Adipose tissue (tissue), 3 donors: ENCODE results near the gene WNK3. TPM values are rescaled to one million over a fixed set of nuclear protein-coding genes. Genes with fewer than 3 reads are reported as not detected.
A peak's percentile ranks its signal among the peaks of the same experiment; 100 is the strongest.

Source experiments
- H3K27ac ChIP-seq: one replicate; pipeline ENCODE4 v1.5.1; 2013; ENCODE audit warnings: low read depth, low read length
- WGBS, 3 donors: extraction: QIAGEN DNeasy Blood & Tissue Kit; methylation state at CpG; one replicate each; pipeline ENCODE4 v1.1.7; 2013; 5-methylcytosine and 5-hydroxymethylcytosine counted together
- polyA plus RNA-seq, 3 donors: library from polyadenylated mRNA; stranded (reverse); fragments of 200-250 nt; gene quantifications; one replicate each; pipeline ENCODE4 v1.2.3, GENCODE V29; 2013
- donor health status: healthy with polysubstance abuse.
- donor health status: Bipolar disorder and iron deficiency.
- donor health status: healthy.

Gene WNK3
- polyA plus RNA-seq, 3 donors = 0.15 to 0.45 (median 0.24) TPM

GRCh38 chrX:54280466-54280865 is 77.4 kb downstream of the WNK3 start:
- H3K27ac ChIP-seq = no peak overlapping the region

DNA sequence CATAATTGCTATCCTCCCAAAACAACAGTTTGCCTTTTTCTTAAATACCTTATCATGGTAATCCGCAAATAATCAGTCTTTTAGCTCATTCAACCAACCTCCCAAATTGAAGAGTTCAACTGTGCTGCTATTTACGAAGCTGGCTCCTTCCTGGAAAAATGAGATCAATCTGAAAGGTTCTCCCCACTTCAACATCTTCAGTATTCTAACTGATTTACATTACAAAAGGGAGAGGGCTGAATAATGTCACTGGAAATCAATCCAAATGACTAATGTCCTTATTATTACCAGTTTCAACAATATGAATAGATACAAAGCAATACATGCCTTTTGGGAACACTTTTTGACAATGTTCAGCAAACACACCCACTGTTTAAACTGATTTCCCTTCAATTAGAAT is 86.2 kb downstream of the WNK3 start:
- WGBS, 3 donors = 78 to 90% (median 89%) methylated on average over 2 of the region's 2 CpGs

More at GRCh38 chrX:54280466-54280865, 77.4 kb downstream of the WNK3 start:
- WGBS, 3 donors = 75 to 97% (median 85%) methylated on average over 1 of the region's 1 CpG

DNA sequence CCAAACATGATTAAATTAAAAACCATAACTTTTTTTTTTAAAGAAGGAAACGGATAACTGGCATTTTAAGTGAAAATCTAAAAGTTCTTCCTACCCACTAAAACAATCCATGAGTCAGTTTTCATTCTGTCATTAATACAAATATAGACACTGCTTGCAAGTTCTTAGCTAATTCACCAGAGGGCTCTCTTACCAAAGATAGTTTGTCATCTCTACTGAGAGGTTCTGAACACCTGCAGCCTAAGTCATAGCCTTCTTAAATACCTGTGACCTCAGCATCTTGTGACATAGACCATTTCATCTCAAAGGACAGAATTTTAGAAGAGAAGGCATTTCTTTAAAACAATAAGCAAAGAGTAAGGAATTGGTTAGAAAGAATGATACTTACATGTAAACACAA is 109.5 kb downstream of the WNK3 start:
- WGBS, 3 donors = 30 to 65% (median 55%) methylated on average over 1 of the region's 1 CpG
- H3K27ac ChIP-seq = no peak overlapping the region

More for the DNA sequence above, 86.2 kb downstream of the WNK3 start:
- no peak overlapping the region for H3K27ac ChIP-seq

DNA sequence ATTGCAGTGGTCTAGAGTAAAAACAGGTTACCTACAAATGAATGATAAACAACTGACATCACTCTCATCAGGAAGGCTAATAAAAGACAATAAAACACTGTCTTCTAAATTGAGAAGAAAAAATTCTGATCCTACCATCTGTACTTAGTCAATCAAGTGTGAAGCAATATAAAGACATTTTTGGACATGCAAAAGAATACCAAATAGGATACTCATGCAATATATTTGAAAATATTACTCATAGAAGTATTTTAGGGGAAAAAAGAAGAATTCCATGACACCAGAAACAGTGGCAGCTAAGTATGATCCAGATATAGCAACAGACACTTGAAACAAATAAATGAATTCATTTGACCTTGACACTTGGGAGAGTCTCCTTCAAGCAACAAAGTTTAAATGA is 111.0 kb downstream of the WNK3 start:
- no peak overlapping the region for H3K27ac ChIP-seq

DNA sequence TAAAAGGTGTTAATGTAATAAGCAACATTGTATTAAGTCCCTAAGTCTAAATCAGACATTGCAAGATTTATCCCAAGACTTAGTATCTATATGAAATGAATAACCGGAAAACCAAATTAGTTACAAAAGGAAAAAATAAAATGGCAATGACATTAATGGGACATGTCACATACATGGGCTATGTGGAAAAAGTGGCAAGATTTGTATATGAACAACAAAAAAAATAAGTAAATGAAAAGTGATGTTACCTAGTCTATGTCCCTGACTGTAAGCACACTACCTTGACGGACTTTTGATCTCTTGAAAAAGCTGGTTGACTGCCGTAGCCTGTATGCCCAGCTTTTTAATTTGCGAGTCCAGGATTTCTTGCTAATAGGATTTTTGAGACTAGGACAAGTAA is 119.3 kb downstream of the WNK3 start:
- H3K27ac ChIP-seq = no peak overlapping the region
- WGBS, 3 donors = 97 to 98% (median 98%) methylated on average over 4 of the region's 4 CpGs

DNA sequence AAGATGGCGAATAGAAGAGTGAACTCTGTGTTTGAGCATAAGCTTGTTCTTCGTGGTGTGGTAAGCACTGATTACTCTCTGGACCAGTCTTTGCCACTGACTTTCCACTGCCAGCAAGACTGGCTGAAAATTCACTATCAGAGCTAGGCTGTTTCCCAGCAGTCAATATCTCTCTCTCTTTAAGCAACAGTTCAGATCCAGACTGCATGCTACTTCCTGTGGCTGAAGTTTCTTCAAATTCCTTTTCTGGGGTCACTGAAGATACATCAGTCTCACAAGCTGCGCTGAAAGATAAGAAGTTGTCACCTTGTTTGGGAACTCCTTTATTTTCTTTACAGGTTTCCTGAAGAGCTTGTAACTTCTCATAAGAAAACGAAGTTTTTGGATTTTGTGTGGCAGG is 120.8 kb downstream of the WNK3 start:
- no peak overlapping the region for H3K27ac ChIP-seq
- WGBS, 3 donors = 68 to 85% (median 84%) methylated on average over 4 of the region's 4 CpGs

DNA sequence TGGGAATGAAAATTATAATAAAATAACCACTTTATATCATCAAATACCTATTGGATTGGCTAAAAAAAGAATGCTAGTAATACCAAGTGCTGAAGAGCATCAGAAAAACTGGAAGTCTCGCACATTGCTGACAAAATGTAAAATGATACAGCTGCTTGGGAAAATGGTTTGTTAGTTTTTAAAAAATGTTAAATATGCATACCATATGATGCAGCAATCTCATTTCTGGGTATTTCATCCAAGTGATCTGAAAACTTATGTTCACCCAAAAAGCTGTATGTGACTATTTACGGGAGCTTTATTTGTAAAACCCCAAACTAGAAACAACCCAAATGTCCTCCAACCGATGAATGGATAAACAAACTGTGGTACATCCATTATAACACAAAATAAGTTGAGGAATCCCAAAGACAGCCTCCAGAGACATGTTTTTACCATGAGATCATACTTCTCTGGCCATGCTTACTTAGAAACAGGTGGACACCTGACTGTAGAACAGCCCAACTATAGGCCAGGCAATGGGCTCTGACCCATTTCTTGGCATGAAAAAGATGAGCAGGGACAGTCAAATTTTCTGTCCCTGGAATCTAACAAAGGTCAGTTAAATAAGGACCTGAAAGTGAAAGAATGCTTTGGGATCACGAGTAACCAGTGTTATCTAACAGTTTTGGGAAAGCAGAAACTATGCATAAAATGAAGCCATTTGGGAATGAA is 127.3 kb downstream of the WNK3 start:
- 67 to 75% (median 74%) methylated on average over 4 of the region's 4 CpGs for WGBS, 3 donors
- no peak overlapping the region for H3K27ac ChIP-seq

DNA sequence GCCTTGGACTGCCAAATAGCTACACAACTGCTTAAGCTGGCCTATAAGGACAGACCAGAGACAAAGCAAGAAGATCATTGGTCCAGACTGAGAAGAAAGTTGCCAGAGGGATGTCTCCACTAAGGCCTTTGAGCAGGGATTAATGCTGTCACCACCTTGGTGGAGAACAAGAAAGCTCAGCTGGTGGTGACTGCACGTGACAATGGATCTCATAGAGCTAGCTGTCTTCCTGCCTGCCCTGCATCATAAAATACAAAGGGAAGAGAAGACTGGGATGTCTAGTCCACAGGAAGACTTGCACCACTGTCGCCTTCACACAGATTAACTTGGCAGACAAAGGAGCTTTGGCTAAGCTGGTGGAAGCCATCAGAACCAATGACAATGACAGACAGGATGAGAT is 134.3 kb downstream of the WNK3 start:
- 84 to 100% (median 96%) methylated on average over 2 of the region's 2 CpGs for WGBS, 3 donors
- no peak overlapping the region for H3K27ac ChIP-seq

GRCh38 chrX:54213603-54214002 is 144.2 kb downstream of the WNK3 start:
- no peak overlapping the region for H3K27ac ChIP-seq
- WGBS, 3 donors = 93 to 98% (median 93%) methylated on average over 3 of the region's 3 CpGs

DNA sequence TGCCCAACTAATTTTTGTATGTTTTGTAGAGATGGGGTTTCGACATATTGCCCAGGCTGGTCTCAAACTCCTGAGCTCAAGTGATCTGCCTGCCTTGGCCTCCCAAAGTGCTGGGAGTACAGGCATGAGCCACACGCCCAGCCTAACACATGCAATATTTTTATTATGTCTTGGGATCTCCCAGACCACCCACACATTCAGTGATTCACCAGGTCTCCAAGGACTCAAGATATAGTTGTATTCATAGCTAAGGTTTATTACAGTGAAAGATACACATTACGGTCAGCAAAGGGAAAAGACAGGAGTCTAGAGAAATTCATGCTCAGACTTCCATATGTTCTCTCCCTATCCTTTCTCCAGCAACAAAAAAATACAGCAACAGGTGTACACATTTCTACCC is 149.3 kb downstream of the WNK3 start:
- H3K27ac ChIP-seq = no peak overlapping the region
- 82 to 94% (median 85%) methylated on average over 3 of the region's 3 CpGs for WGBS, 3 donors

DNA sequence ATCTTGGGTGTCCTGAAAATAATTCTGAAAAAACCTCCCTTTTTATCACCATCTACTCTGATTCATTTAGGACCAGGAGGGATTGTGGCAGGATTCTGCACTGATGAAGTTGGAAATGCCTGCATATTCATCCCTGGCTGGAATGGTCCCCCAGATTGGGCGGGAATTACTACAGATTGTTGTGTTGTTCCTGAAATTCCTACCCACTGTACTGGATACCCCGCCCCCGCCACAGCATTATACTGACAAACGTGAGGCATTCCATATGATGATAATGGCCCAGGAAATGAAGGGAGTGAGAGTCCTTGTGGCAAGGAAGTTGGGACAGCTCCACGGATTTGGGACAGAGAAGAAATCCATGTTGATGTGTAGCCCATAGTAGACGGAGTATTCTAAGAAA is 159.6 kb downstream of the WNK3 start:
- H3K27ac ChIP-seq = no peak overlapping the region
- 66 to 85% (median 80%) methylated on average over 6 of the region's 6 CpGs for WGBS, 3 donors

DNA sequence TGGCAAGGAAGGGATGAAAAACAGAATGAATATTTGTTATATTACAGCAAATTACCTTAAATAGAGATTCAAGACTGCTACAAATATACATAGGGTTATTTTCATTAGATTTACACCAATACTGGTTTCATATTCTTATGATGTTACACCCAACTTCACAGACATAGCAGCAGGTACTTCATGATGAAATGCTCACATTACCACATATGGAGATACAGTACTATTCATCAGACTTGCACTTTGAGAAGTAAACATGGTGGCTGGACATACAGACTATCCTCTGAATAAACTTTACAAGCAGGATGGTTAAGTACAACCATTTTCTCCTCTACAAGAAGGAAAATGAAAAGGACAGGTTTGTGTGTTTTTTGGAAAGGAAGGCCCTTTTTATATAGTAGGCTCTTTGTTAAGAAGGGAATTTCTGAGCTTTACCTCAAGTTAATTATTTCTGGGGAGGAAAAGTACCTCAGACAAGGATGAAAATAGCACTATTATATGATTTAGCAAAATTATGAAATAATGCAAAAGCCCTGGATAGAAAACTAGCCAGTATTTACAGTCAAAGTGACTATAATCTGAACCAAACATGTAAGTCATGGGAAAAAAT is 162.8 kb downstream of the WNK3 start:
- H3K27ac ChIP-seq = no peak overlapping the region

DNA sequence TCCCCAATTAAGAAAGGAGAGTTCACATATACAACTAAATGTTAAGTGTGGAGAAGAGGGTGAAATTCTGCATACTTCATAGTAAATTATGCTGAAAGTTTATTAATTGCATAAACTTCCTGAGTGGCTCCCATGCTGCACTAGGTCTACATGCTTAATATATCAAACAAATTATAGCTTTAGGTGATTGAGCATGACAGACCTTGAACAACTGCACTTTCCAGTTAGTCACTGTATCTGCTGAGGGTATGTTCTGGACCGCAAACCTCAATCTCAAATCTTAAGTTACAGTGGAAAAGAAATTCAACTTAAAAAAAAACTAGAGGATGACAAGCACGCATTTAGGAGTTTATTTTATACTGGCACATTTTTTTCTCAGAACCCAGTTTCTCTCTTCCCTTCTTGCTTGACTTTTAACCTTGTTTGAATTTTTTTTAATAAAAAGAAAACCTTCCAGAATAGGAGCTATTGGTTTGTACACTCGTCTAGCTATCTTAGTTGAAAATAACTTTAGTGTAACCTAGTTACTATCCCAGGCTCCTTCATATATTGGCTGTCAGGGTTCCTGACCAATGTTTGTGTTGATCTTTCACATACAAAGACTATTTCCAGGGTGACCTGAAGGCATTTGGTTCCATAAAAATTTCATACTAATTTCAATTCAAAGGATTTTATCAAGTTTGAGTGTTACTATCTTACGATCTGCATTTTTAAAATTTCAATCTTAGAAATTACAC is 164.6 kb downstream of the WNK3 start:
- WGBS, 3 donors = 68 to 86% (median 76%) methylated on average over 4 of the region's 4 CpGs
- no peak overlapping the region for H3K27ac ChIP-seq

GRCh38 chrX:54184474-54184873 is 173.4 kb downstream of the WNK3 start:
- H3K27ac ChIP-seq = no peak overlapping the region
- WGBS, 3 donors = 63 to 85% (median 71%) methylated on average over 2 of the region's 2 CpGs

- 0 to 34% (median 1%) methylated on average over 22 to 68 of the region's 70 CpGs for WGBS, 3 donors
Observed at GRCh38 chrX:54182864-54183613, 174.8 kb downstream of the WNK3 start, which contains the start of gene FAM120C. TSS of gene FAM120C (minus strand) at chrX:54183254. CDS start at chrX:54183198, 56 bp downstream.

GRCh38 chrX:54182194-54182863 is 175.5 kb downstream of the WNK3 start:
- no peak overlapping the region for H3K27ac ChIP-seq
- 0 to 32% (median 1%) methylated on average over 22 to 36 of the region's 36 CpGs for WGBS, 3 donors

More at GRCh38 chrX:54182864-54183613, 174.8 kb downstream of the WNK3 start, which contains the start of gene FAM120C:
- peak within 1 kb of the TSS; percentile 64 for H3K27ac ChIP-seq

DNA sequence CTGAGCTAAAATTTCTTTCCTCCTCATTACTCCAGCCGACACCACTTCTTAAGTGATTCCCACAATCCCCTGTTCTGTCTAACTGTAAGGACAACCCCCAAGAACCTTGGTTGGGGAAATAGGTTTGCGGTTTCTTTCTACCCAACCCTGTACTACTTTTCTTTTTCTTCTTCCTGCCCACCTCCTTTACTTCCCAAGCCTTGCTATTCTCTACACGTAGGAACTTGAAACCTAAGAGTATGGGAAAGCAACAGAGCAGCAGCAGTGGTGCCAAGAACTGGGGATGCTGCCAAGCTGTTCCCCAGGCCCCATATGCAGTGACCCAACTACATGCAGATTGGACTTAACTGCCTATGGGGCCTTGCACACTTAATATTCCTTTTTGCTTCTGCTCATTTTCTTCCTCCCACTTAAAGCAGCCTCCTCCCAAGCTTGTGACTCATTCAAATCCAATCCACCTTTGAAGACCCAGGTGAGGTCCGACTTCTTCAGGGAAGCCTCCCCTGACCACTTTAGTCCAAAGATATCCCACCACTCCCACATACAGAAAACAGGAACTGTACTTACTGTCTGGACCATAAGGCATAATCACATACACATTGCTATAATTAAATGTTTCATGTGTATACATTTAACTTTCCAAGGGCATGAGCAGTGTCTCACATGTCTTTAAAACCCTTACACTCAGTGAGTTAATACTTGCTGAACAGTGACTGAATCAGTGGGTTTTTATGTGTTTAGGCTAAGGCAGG is 176.5 kb downstream of the WNK3 start:
- 33 to 44% (median 42%) methylated on average over 4 of the region's 4 CpGs for WGBS, 3 donors
- H3K27ac ChIP-seq = no peak overlapping the region

DNA sequence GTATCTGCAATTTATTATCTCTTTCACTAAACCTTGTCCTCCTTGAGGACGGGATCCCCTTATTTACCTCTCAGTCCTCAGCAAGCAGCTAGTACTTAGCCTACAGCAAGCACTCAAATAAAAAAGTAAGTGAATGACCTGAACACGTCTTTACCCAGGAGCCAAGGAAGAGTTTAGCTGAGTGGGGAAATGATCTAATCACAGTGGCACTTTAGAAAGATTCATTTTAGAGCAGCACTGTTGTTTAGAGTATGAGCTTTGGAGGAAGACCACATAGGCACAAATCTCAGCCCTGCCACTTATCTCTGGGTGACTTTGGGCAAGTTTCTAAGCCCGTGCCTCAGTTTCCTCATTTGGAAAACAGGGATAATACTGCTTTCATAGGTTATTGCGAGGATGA is 177.4 kb downstream of the WNK3 start:
- no peak overlapping the region for H3K27ac ChIP-seq
- WGBS, 3 donors = 57 to 66% (median 59%) methylated on average over 4 of the region's 4 CpGs
